ENCODE measurements around the gene CPM.
A peak's percentile ranks its signal among the peaks of the same experiment; 100 is the strongest.
"Not testable (repeated sequence)": the region's sequence is repeated elsewhere in the genome, so short reads cannot be mapped to it uniquely, and the experiment has no call there.

CPM gene

GRCh38 chr12:68827895-68828671 is 104.9 kb downstream of the CPM start:
- DNase-seq (ENCODE audit: low read depth), result no peak

GRCh38 chr12:68825569-68826217 is 107.3 kb downstream of the CPM start:
- DNase-seq (ENCODE audit: low read depth), result no peak

- no peak for DNase-seq (ENCODE audit: low read depth)
Measured at GRCh38 chr12:68824597-68825250, 108.2 kb downstream of the CPM start.

- DNase-seq (ENCODE audit: low read depth), result no peak
Measured at GRCh38 chr12:68824131-68824530, 108.8 kb downstream of the CPM start.

GRCh38 chr12:68823696-68824095 is 109.3 kb downstream of the CPM start:
- no peak for DNase-seq (ENCODE audit: low read depth)

- DNase-seq (ENCODE audit: low read depth), result no peak
Measured at GRCh38 chr12:68821357-68822188, 111.4 kb downstream of the CPM start.

- not testable (repeated sequence) for DNase-seq (ENCODE audit: low read depth)
Measured at GRCh38 chr12:68819481-68819880, 113.5 kb downstream of the CPM start.

GRCh38 chr12:68815928-68816800 is 116.8 kb downstream of the CPM start:
- no peak for DNase-seq (ENCODE audit: low read depth)

- no peak for DNase-seq (ENCODE audit: low read depth)
Measured at GRCh38 chr12:68815232-68815927, 117.6 kb downstream of the CPM start.

GRCh38 chr12:68814490-68815231 is 118.3 kb downstream of the CPM start:
- no peak for DNase-seq (ENCODE audit: low read depth)

- no peak for DNase-seq (ENCODE audit: low read depth)
Measured at GRCh38 chr12:68813242-68813593, 119.8 kb downstream of the CPM start.

- DNase-seq (ENCODE audit: low read depth), result no peak
Measured at GRCh38 chr12:68812553-68813241, 120.3 kb downstream of the CPM start.

- not testable (repeated sequence) for DNase-seq (ENCODE audit: low read depth)
Measured at GRCh38 chr12:68811573-68811972, 121.4 kb downstream of the CPM start.

- DNase-seq (ENCODE audit: low read depth), result not testable (repeated sequence)
Measured at GRCh38 chr12:68810027-68810389, 123.0 kb downstream of the CPM start.

- no peak for DNase-seq (ENCODE audit: low read depth)
Measured at GRCh38 chr12:68809190-68810026, 123.6 kb downstream of the CPM start.

- DNase-seq (ENCODE audit: low read depth), result peak; percentile 41
Measured at GRCh38 chr12:68808388-68809189, 124.4 kb downstream of the CPM start.

- peak; percentile 97 for DNase-seq (ENCODE audit: low read depth)
Measured at GRCh38 chr12:68807576-68808387, 125.2 kb downstream of the CPM start, which contains the start of gene MDM2. TSS of gene MDM2 (plus strand) at chr12:68808177. CDS start at chr12:68808478, 301 bp downstream.

All from activated gamma-delta T cell treated with anti-CD3 and anti-CD28 coated beads, Interleukin-2, amount 50 U/mL, for 16 hours (primary cell).